Neuronal stem cell (in vitro differentiated cells): Measurements from ENCODE around the gene RMP24.
"Not testable (repeated sequence)": the region's sequence is repeated elsewhere in the genome, so short reads cannot be mapped to it uniquely, and the experiment has no call there.

Source experiments
- DNase-seq: peaks from one replicate; pipeline ENCODE4 v3.0.0-alpha.2; 2013; ENCODE audit warnings: low spot score
- H2AFZ ChIP-seq: one replicate; pipeline ENCODE4 v1.6.1; 2013; ENCODE audit warnings: mild to moderate bottlenecking, low read length, inconsistent platforms
- H2AK5ac ChIP-seq: 2 replicates; pipeline ENCODE4 v1.6.1; 2013; ENCODE audit warnings: low read depth, mild to moderate bottlenecking, inconsistent platforms, low read length, moderate library complexity, mixed read lengths
- H2BK120ac ChIP-seq: 2 replicates; pipeline ENCODE4 v1.6.1; 2013; ENCODE audit warnings: low read depth, mild to moderate bottlenecking, inconsistent platforms, low read length, moderate library complexity, mixed read lengths
- H2BK12ac ChIP-seq: one replicate; pipeline ENCODE4 v1.6.1; 2013; ENCODE audit warnings: low read length, inconsistent platforms
- H2BK15ac ChIP-seq: 2 replicates; pipeline ENCODE4 v1.6.1; 2013; ENCODE audit warnings: mild to moderate bottlenecking, low read length, inconsistent platforms, mixed read lengths
- H2BK5ac ChIP-seq: one replicate; pipeline ENCODE4 v1.6.1; 2013; ENCODE audit warnings: inconsistent platforms, mild to moderate bottlenecking, low read length, moderate library complexity
- H3K14ac ChIP-seq: one replicate; pipeline ENCODE4 v1.6.1; 2013; ENCODE audit warnings: low read length, inconsistent platforms
- H3K18ac ChIP-seq: 2 replicates; pipeline ENCODE4 v1.6.1; 2013; ENCODE audit warnings: low read length, inconsistent platforms
- H3K23ac ChIP-seq: 2 replicates; pipeline ENCODE4 v1.6.1; 2013; ENCODE audit warnings: low read depth, mild to moderate bottlenecking, mixed read lengths, low read length, inconsistent platforms; ENCODE audit not compliant: poor library complexity
- H3K27ac ChIP-seq: replicated peaks from 3 replicates; pipeline ENCODE4 v1.5.1; 2013; ENCODE audit warnings: low read length, inconsistent platforms
- H3K27me3 ChIP-seq, 3 experiments: 2 replicates each; pipeline ENCODE4 v1.6.1; 2013; ENCODE audit warnings: low read length in 3 of 3, mild to moderate bottlenecking in 2 of 3, inconsistent platforms in 1 of 3, low read depth in 1 of 3, mixed read lengths in 1 of 3, moderate library complexity in 1 of 3; ENCODE audit not compliant: control insufficient read depth in 3 of 3, insufficient read depth in 3 of 3
- H3K36me3 ChIP-seq, 2 donors: replicated peaks in 1 of 2; 2 replicates each; pipeline ENCODE4 v1.6.1; 2013; ENCODE audit warnings: low read length in 2 of 2; ENCODE audit not compliant: control insufficient read depth in 2 of 2, insufficient read depth in 2 of 2
- H3K4ac ChIP-seq: 2 replicates; pipeline ENCODE4 v1.6.1; 2013; ENCODE audit warnings: inconsistent platforms, mild to moderate bottlenecking, low read length, moderate library complexity
- H3K4me1 ChIP-seq, 2 donors: 1 replicate in 1 of 2; 2 replicates in 1 of 2; pipeline ENCODE4 v1.6.1; 2013; ENCODE audit warnings: low read length in 2 of 2, low read depth in 1 of 2; ENCODE audit not compliant: control insufficient read depth in 2 of 2, insufficient read depth in 1 of 2
- H3K4me2 ChIP-seq: one replicate; pipeline ENCODE4 v1.6.1; 2013; ENCODE audit warnings: mild to moderate bottlenecking, low read length, inconsistent platforms; ENCODE audit not compliant: insufficient read depth, poor library complexity, severe bottlenecking
- H3K4me3 ChIP-seq, 2 donors: 2 replicates each; pipeline ENCODE4 v1.5.1; 2013; ENCODE audit warnings: low read length in 2 of 2, mild to moderate bottlenecking in 2 of 2, inconsistent platforms in 1 of 2, moderate library complexity in 1 of 2
- H3K79me1 ChIP-seq: one replicate; pipeline ENCODE4 v1.6.1; 2013; ENCODE audit warnings: low read depth, mild to moderate bottlenecking, inconsistent platforms, low read length, moderate library complexity
- H3K9ac ChIP-seq: one replicate; pipeline ENCODE4 v1.6.1; 2013; ENCODE audit warnings: mild to moderate bottlenecking, low read depth, low read length, inconsistent platforms; ENCODE audit not compliant: poor library complexity
- H3K9me3 ChIP-seq, 2 donors: replicated peaks in 1 of 2; 2 replicates each; pipeline versions ENCODE3 to v1.6.1; 2013; ENCODE audit warnings: low read length in 2 of 2, mild to moderate bottlenecking in 2 of 2, inconsistent platforms in 1 of 2, low read depth in 1 of 2, mixed read lengths in 1 of 2, moderate library complexity in 1 of 2; ENCODE audit not compliant: control insufficient read depth in 2 of 2, insufficient read depth in 1 of 2
- H4K8ac ChIP-seq: one replicate; pipeline ENCODE4 v1.6.1; 2013; ENCODE audit warnings: low read depth, mild to moderate bottlenecking, inconsistent platforms, low read length, moderate library complexity
- H4K91ac ChIP-seq: one replicate; pipeline ENCODE4 v1.6.1; 2013; ENCODE audit warnings: low read length, low read depth, mild to moderate bottlenecking, inconsistent platforms; ENCODE audit not compliant: poor library complexity
- WGBS, 2 donors: extraction: QIAGEN DNeasy Blood & Tissue Kit; methylation state at CpG; one replicate each; pipeline ENCODE4 v1.1.7; 2013; ENCODE audit warnings: missing lambda C conversion rate in 2 of 2, mixed read lengths in 1 of 2; ENCODE audit not compliant: insufficient read length in 2 of 2, insufficient replicate concordance in 1 of 2; ENCODE audit errors: extremely low coverage in 2 of 2; 5-methylcytosine and 5-hydroxymethylcytosine counted together

RMP24 gene

GRCh38 chr18:35962320-35962719, 10.2 kb upstream of the RMP24 start:
- no CpG with 5 or more reads among the region's 2 CpGs for WGBS, 2 donors
- Histone ChIP-seq H3K79me1 (no peaks in the 10 kb centered on the region), H3K4me3 (no peak overlapping the region), H3K36me3 (no peaks in the 10 kb centered on the region), H2BK5ac (no peak overlapping the region), H4K8ac (no peak overlapping the region), H3K4me2 (no peak overlapping the region), H2BK120ac (no peak overlapping the region), H3K4me1 (no peaks in the 10 kb centered on the region), H3K27ac (no peak overlapping the region), H3K9me3 (peaks cover 2 to 4% of the 10 kb centered on the region in 2 donors), H3K23ac (no peak overlapping the region), H3K4ac (no peak overlapping the region), H3K18ac (no peak overlapping the region), H2AFZ (no peak overlapping the region), H2BK12ac (no peak overlapping the region), H2BK15ac (no peak overlapping the region), H3K27me3 (no peaks in the 10 kb centered on the region), H3K14ac (no peak overlapping the region), H2AK5ac (no peak overlapping the region), H3K9ac (no peak overlapping the region), H4K91ac (no peak overlapping the region)
- DNase-seq, result no peak

GRCh38 chr18:35964319-35964718, 8.2 kb upstream of the RMP24 start:
- H3K14ac ChIP-seq, result no peak overlapping the region
- no peak for DNase-seq
- peaks cover 2 to 4% of the 10 kb centered on the region in 2 donors for H3K9me3 ChIP-seq
- H3K9ac ChIP-seq, result no peak overlapping the region
- H2BK120ac ChIP-seq, result no peak overlapping the region
- H2BK5ac ChIP-seq, result no peak overlapping the region
- no peak overlapping the region for H3K4ac ChIP-seq
- H3K79me1 ChIP-seq, result no peaks in the 10 kb centered on the region
- no peaks in the 10 kb centered on the region for H3K4me1 ChIP-seq
- H2BK12ac ChIP-seq, result no peak overlapping the region
- no peak overlapping the region for H2BK15ac ChIP-seq
- H2AK5ac ChIP-seq, result no peak overlapping the region
- no peak overlapping the region for H3K4me2 ChIP-seq
- no peak overlapping the region for H3K18ac ChIP-seq
- no peak overlapping the region for H4K91ac ChIP-seq
- no peak overlapping the region for H3K4me3 ChIP-seq
- no peaks in the 10 kb centered on the region for H3K36me3 ChIP-seq
- H3K27me3 ChIP-seq, result peaks cover 0 to 2% (median 0%) of the 10 kb centered on the region in 3 experiments
- H4K8ac ChIP-seq, result no peak overlapping the region
- no peak overlapping the region for H3K23ac ChIP-seq
- no peak overlapping the region for H2AFZ ChIP-seq
- no peak overlapping the region for H3K27ac ChIP-seq

GRCh38 chr18:35967866-35968265, 4.6 kb upstream of the RMP24 start:
- DNase-seq, H3K14ac ChIP-seq, H3K27me3 ChIP-seq, H3K27ac ChIP-seq, H2BK5ac ChIP-seq, H2BK15ac ChIP-seq, H3K36me3 ChIP-seq, H3K4me1 ChIP-seq, H4K8ac ChIP-seq, H2AK5ac ChIP-seq, H3K79me1 ChIP-seq, H2BK120ac ChIP-seq, H3K4ac ChIP-seq, H3K23ac ChIP-seq, H3K9me3 ChIP-seq, H2BK12ac ChIP-seq, H3K4me3 ChIP-seq, H2AFZ ChIP-seq, H4K91ac ChIP-seq, H3K4me2 ChIP-seq, H3K9ac ChIP-seq, H3K18ac ChIP-seq: not testable (repeated sequence)
- WGBS, 2 donors, result no CpG with 5 or more reads among the region's 4 CpGs

- H3K4me2 ChIP-seq, result no peak overlapping the region
- H3K4ac ChIP-seq, result no peak overlapping the region
- H3K9ac ChIP-seq, result no peak overlapping the region
- no peak overlapping the region for H2AFZ ChIP-seq
- no peaks in the 10 kb centered on the region for H3K36me3 ChIP-seq
- H2BK15ac ChIP-seq, result no peak overlapping the region
- H3K4me1 ChIP-seq, result peaks cover 0 to under 1% of the 10 kb centered on the region in 2 donors
- H4K8ac ChIP-seq, result no peak overlapping the region
- H2BK12ac ChIP-seq, result no peak overlapping the region
- no peak overlapping the region for H3K23ac ChIP-seq
- H2AK5ac ChIP-seq, result no peak overlapping the region
- no peak overlapping the region for H4K91ac ChIP-seq
- no peaks in the 10 kb centered on the region for H3K9me3 ChIP-seq
- no peak overlapping the region for H3K18ac ChIP-seq
- H2BK120ac ChIP-seq, result no peak overlapping the region
- no peak for DNase-seq
- WGBS, 2 donors, result no CpG with 5 or more reads among the region's 9 CpGs
- no peak overlapping the region for H2BK5ac ChIP-seq
- H3K27me3 ChIP-seq, result peaks cover 0 to 2% (median 0%) of the 10 kb centered on the region in 3 experiments
- no peak overlapping the region for H3K14ac ChIP-seq
- H3K4me3 ChIP-seq, result no peak overlapping the region
- no peak overlapping the region for H3K27ac ChIP-seq
- H3K79me1 ChIP-seq, result no peaks in the 10 kb centered on the region
Observed at GRCh38 chr18:35968278-35968880, 4.1 kb upstream of the RMP24 start.
